HepG2 (cell line): ENCODE results near the gene KANSL1. TPM values are rescaled to one million over a fixed set of nuclear protein-coding genes. Genes with fewer than 3 reads are reported as not detected.

Experiments used
- ARHGAP35 ChIP-seq: sonication (generic); formaldehyde crosslinking; IDR thresholded peaks from 2 replicates; pipeline ENCODE4 v1.9.0; 2022; ENCODE audit warnings: mild to moderate bottlenecking, inconsistent platforms, moderate library complexity, missing genetic modification reagents, borderline replicate concordance
- CHD4 ChIP-seq: fragments of 200-600 bp; sonication (generic); IDR thresholded peaks from 2 replicates; pipeline ENCODE4 v1.7.0; 2017; ENCODE audit warnings: mild to moderate bottlenecking, low read length, borderline replicate concordance
- CREBL2 ChIP-seq: sonication (generic); formaldehyde crosslinking; IDR thresholded peaks from 2 replicates; pipeline ENCODE4 v1.8.1; 2023; ENCODE audit warnings: missing genetic modification reagents, mild to moderate bottlenecking, borderline replicate concordance
- CSRNP2 ChIP-seq: sonication (generic); formaldehyde crosslinking; conservative IDR thresholded peaks from 2 replicates; pipeline ENCODE4 v1.8.0; 2022; ENCODE audit warnings: low read depth, missing genetic modification reagents
- DRAP1 ChIP-seq: IDR thresholded peaks from 2 replicates; pipeline ENCODE4 v1.6.1; 2016; ENCODE audit warnings: missing genetic modification reagents, missing compliant biosample characterization
- HNF4G ChIP-seq, 2 experiments: sonication (generic) in 1 of 2; formaldehyde crosslinking in 1 of 2; IDR thresholded peaks; 2 replicates each; pipeline versions ENCODE4 v1.4.0 to v1.6.1; 2011 to 2020; ENCODE audit warnings: borderline replicate concordance in 2 of 2, low read depth in 2 of 2, mild to moderate bottlenecking in 2 of 2, low read length in 1 of 2, missing genetic modification reagents in 1 of 2, moderate library complexity in 1 of 2
- HNRNPK ChIP-seq: fragments of 200-400 bp; formaldehyde crosslinking; IDR thresholded peaks from 2 replicates; pipeline ENCODE4 v1.6.1; 2018; ENCODE audit warnings: low read length, low read depth, moderate library complexity, mild to moderate bottlenecking; ENCODE audit not compliant: poor library complexity, severe bottlenecking
- HNRNPL ChIP-seq: fragments of 200-400 bp; formaldehyde crosslinking; IDR thresholded peaks from 2 replicates; pipeline ENCODE4 v1.6.1; 2017; ENCODE audit warnings: mild to moderate bottlenecking, low read depth, low read length
- KAT2B ChIP-seq: fragments of 150-350 bp; IDR thresholded peaks from 2 replicates; pipeline ENCODE4 v1.6.1; 2014; ENCODE audit warnings: low read depth, low read length, borderline replicate concordance
- KLF15 ChIP-seq: sonication (generic); formaldehyde crosslinking; IDR thresholded peaks from 2 replicates; pipeline ENCODE4 v1.8.1; 2023; ENCODE audit warnings: borderline replicate concordance, mild to moderate bottlenecking, inconsistent platforms, missing genetic modification reagents, mixed read lengths
- TRIM24 ChIP-seq: sonication (generic); formaldehyde crosslinking; IDR thresholded peaks from 2 replicates; pipeline ENCODE4 v1.8.0; 2022; ENCODE audit warnings: mild to moderate bottlenecking, missing genetic modification reagents
- ZNF3 ChIP-seq: IDR thresholded peaks from 2 replicates; pipeline ENCODE4 v1.7.0; 2017; ENCODE audit warnings: inconsistent platforms
- ZNF33A ChIP-seq: sonication (generic); formaldehyde crosslinking; IDR thresholded peaks from 2 replicates; pipeline ENCODE4 v1.5.1; 2020; ENCODE audit warnings: missing genetic modification reagents, mild to moderate bottlenecking, moderate library complexity, borderline replicate concordance
- ZNF484 ChIP-seq: sonication (generic); formaldehyde crosslinking; IDR thresholded peaks from 2 replicates; pipeline ENCODE4 v1.5.1; 2020; ENCODE audit warnings: mild to moderate bottlenecking, low read depth, missing genetic modification reagents, borderline replicate concordance
- ZNF496 ChIP-seq: sonication (generic); formaldehyde crosslinking; IDR thresholded peaks from 2 replicates; pipeline ENCODE4 v1.8.1; 2023; ENCODE audit warnings: mild to moderate bottlenecking, moderate library complexity, missing genetic modification reagents; ENCODE audit not compliant: insufficient replicate concordance
- ZNF646 ChIP-seq: sonication (generic); formaldehyde crosslinking; IDR thresholded peaks from 2 replicates; pipeline ENCODE4 v1.9.0; 2021; ENCODE audit warnings: mild to moderate bottlenecking, missing genetic modification reagents
- ZNF672 ChIP-seq: sonication (generic); formaldehyde crosslinking; IDR thresholded peaks from 2 replicates; pipeline ENCODE4 v1.8.1; 2022; ENCODE audit warnings: missing genetic modification reagents
- polyA plus RNA-seq, 8 experiments: library from polyadenylated mRNA; depleted of rRNA in 3 of 8; stranded (reverse) in 7 of 8; unstranded in 1 of 8; fragments of >200 nt; fragmentation: Illumina TruSeq in 4 of 8; extraction: Trizol in 4 of 8; gene quantifications; 2 replicates each; pipeline versions ENCODE4 v1.2.1 to v1.2.3, GENCODE V29; 2011 to 2016; ENCODE audit warnings: low read depth in 4 of 8, missing spikeins in 1 of 8, mixed read lengths in 1 of 8; ENCODE audit not compliant: insufficient read depth in 1 of 8
- total RNA-seq, 5 experiments: library from RNA; depleted of rRNA; stranded (reverse); fragments of >200 nt; fragmentation: Illumina TruSeq; extraction: Trizol; gene quantifications; 2 replicates each; pipeline ENCODE4 v1.2.3, GENCODE V29; 2016; ENCODE audit warnings: low read depth in 1 of 5
- TF ChIP-seq, protein P1 (sequence below): sonication (generic); formaldehyde crosslinking; IDR thresholded peaks from 2 replicates; pipeline ENCODE4 v1.5.0; 2020; ENCODE audit warnings: missing genetic modification reagents

KANSL1 gene
- total and polyA plus RNA-seq, 2 of the 13 experiments (the other 11 are each of a cell fraction or from before 2014, with no cell fraction given): 24.0 to 59.6 TPM

DNA sequence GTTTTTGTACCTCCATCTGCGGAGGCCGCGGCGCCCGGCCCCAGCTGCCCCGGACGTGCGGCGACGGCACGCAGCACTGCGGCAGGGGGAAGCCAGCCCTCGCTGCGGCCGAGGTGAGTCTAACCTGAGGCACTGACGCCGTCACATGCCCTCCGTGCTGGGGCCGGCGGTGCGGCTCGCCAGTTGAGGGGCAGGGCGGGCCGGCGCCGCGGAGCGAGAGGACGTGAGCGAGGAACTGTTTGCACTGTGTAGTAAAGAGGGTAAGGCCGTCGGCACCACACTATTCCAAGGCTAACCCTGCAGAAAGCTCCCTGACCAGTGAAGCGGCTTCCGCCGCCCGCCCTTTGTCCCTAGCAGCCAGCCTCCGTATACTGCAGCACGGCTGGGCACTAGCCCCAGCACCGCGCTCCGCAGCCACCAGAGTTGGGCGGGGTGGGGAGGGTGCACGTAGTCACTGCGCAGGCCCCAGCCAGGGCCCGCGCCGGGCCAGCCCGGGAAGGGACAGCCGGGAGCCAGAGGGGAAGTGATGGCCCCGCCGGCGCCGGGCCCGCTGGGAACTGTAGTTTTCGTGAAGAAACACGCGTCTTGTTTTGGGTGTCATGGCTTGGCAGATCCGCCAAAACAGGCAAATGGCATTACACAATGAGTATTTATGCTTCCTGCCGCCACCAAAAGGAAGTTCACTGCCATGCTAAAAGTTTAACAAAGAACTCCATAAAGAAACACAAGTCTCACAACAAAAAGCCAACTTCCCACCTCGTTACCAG is 580 bp upstream of the KANSL1 start (continued):
- TF ChIP-seq CREBL2 (CRISPR knock-in tag) (peak; percentile 66; the same call in 1 of the 2 replicates), ZNF646 (CRISPR knock-in tag) (no peak; the same call in 1 of the 2 replicates), ZNF484 (CRISPR knock-in tag) (no peak; the same call in 1 of the 2 replicates), TRIM24 (no peak), DRAP1 (CRISPR knock-in tag) (peak; percentile 78), KLF15 (CRISPR knock-in tag) (0 out of 2 replicates have a peak, but pooled peaks have one; percentile 5), ZNF3 (CRISPR knock-in tag) (no peak), HNF4G (IDR thresholded peaks at IDR 0.05; ENCODE audit: borderline replicate concordance, low read depth, low read length) (no peak), HNF4G (CRISPR knock-in tag; IDR thresholded peaks at IDR 0.05; ENCODE audit: borderline replicate concordance, low read depth) (peak; percentile 27; the same call in 1 of the 2 replicates), CSRNP2 (no peak), ARHGAP35 (CRISPR knock-in tag) (peak; percentile 72; the same call in 1 of the 2 replicates), ZNF33A (CRISPR knock-in tag) (no peak; the same call in 1 of the 2 replicates), HNRNPK (peak; percentile 42), CHD4 (no peak), HNRNPL (0 out of 2 replicates have a peak, but pooled peaks have one; percentile 65), ZNF496 (CRISPR knock-in tag) (no peak), KAT2B (no peak), ZNF672 (CRISPR knock-in tag) (peak; percentile 46; the same call in 1 of the 2 replicates)
- TF ChIP-seq, protein P1, sequence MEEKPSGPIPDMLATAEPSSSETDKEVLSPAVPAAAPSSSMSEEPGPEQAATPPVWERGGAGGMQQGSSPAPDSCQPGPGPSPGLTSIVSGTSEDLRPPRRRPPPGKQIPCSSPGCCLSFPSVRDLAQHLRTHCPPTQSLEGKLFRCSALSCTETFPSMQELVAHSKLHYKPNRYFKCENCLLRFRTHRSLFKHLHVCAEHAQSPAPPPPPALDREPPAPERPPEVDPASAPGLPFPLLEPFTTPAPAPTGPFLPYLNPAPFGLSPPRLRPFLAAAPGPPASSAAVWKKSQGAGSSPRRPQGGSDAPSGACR (CRISPR knock-in tag): peak; percentile 80; the same call in 1 of the 2 replicates
